GM03348 (cell line): ENCODE data around the gene FOXJ3.

ENCODE experiments used
- DNase-seq: peaks from one replicate; pipeline ENCODE4 v3.0.0; 2012; ENCODE audit warnings: low spot score

The FOXJ3 gene

GRCh38 chr1:42335050-42335808 is at the start of gene FOXJ3:
TSS of gene FOXJ3 (minus strand) at chr1:42335235. CDS start at chr1:42311093, 24,142 bp downstream.
- DNase-seq = peak; percentile 97

GRCh38 chr1:42381280-42381673 is 46.2 kb upstream of the FOXJ3 start:
- no peak for DNase-seq

GRCh38 chr1:42380586-42381279 is 45.7 kb upstream of the FOXJ3 start, which contains the start of gene RIMKLA:
TSS of gene RIMKLA (plus strand) at chr1:42380792. CDS start at chr1:42380935, 143 bp downstream.
- DNase-seq = peak; percentile 88

- peak; percentile 52 for DNase-seq
Observed at GRCh38 chr1:42379794-42380585, 45.0 kb upstream of the FOXJ3 start.

- DNase-seq = no peak
Observed at GRCh38 chr1:42372796-42373195, 37.8 kb upstream of the FOXJ3 start.

- DNase-seq = no peak
Observed at GRCh38 chr1:42370876-42371549, 36.0 kb upstream of the FOXJ3 start.

- no peak for DNase-seq
Observed at GRCh38 chr1:42369471-42369870, 34.4 kb upstream of the FOXJ3 start.

GRCh38 chr1:42368096-42368795 is 33.2 kb upstream of the FOXJ3 start:
- no peak for DNase-seq

GRCh38 chr1:42365118-42365517 is 30.1 kb upstream of the FOXJ3 start:
- DNase-seq = no peak

GRCh38 chr1:42364542-42364941 is 29.5 kb upstream of the FOXJ3 start:
- no peak for DNase-seq

- no peak for DNase-seq
Observed at GRCh38 chr1:42364089-42364488, 29.1 kb upstream of the FOXJ3 start.

- DNase-seq = no peak
Observed at GRCh38 chr1:42359466-42359865, 24.4 kb upstream of the FOXJ3 start.

- no peak for DNase-seq
Observed at GRCh38 chr1:42358791-42359190, 23.8 kb upstream of the FOXJ3 start.

- no peak for DNase-seq
Observed at GRCh38 chr1:42350086-42350485, 15.1 kb upstream of the FOXJ3 start.

GRCh38 chr1:42348498-42348897 is 13.5 kb upstream of the FOXJ3 start:
- DNase-seq = no peak

GRCh38 chr1:42343049-42343448 is 8.0 kb upstream of the FOXJ3 start:
- no peak for DNase-seq

GRCh38 chr1:42340901-42341300 is 5.9 kb upstream of the FOXJ3 start:
- DNase-seq = no peak

- no peak for DNase-seq
Observed at GRCh38 chr1:42340093-42340492, 5.1 kb upstream of the FOXJ3 start.

- DNase-seq = no peak
Observed at GRCh38 chr1:42336978-42337377, 1.9 kb upstream of the FOXJ3 start.

- peak; percentile 63 for DNase-seq
Observed at GRCh38 chr1:42335809-42336518, 929 bp upstream of the FOXJ3 start.
